Loucy (cell line): ENCODE results near the gene VIL1.

Source experiments
- H2AFZ ChIP-seq: fragments of 200-600 bp; sonication (generic); 2 replicates; pipeline ENCODE4 v1.6.0; 2016; ENCODE audit warnings: antibody characterized with exemption, mild to moderate bottlenecking, low read length, moderate library complexity
- H3F3A ChIP-seq: fragments of 200-600 bp; 2 replicates; pipeline ENCODE4 v1.6.0; 2016; ENCODE audit warnings: antibody characterized with exemption, low read depth, mild to moderate bottlenecking
- H3K27me3 ChIP-seq: fragments of 200-600 bp; sonication (generic); 2 replicates; pipeline ENCODE4 v1.6.1; 2014; ENCODE audit warnings: low read length, mild to moderate bottlenecking; ENCODE audit not compliant: insufficient read depth, poor library complexity, severe bottlenecking
- H3K36me3 ChIP-seq: fragments of 200-600 bp; sonication (generic); 2 replicates; pipeline ENCODE4 v1.6.1; 2016; ENCODE audit warnings: low read length; ENCODE audit not compliant: insufficient read depth
- H3K4me1 ChIP-seq: fragments of 200-600 bp; sonication (generic); 2 replicates; pipeline ENCODE4 v1.5.1; 2014; ENCODE audit warnings: low read length, mild to moderate bottlenecking; ENCODE audit not compliant: insufficient read depth, poor library complexity, severe bottlenecking
- H3K4me2 ChIP-seq: fragments of 200-600 bp; sonication (generic); 2 replicates; pipeline ENCODE4 v1.6.0; 2014; ENCODE audit warnings: antibody characterized with exemption, low read length, low read depth, mild to moderate bottlenecking; ENCODE audit not compliant: poor library complexity, severe bottlenecking
- H3K4me3 ChIP-seq: fragments of 200-600 bp; sonication (generic); 2 replicates; pipeline ENCODE4 v1.5.1; 2014; ENCODE audit warnings: low read length, mild to moderate bottlenecking, mixed read lengths; ENCODE audit not compliant: poor library complexity, severe bottlenecking
- H3K79me2 ChIP-seq: fragments of 200-600 bp; sonication (generic); 2 replicates; pipeline ENCODE4 v1.6.1; 2014; ENCODE audit warnings: low read length; ENCODE audit not compliant: insufficient read depth
- H3K9ac ChIP-seq: fragments of 200-600 bp; sonication (generic); 2 replicates; pipeline ENCODE4 v1.6.0; 2014; ENCODE audit warnings: mild to moderate bottlenecking, low read depth, low read length, moderate library complexity; ENCODE audit not compliant: poor library complexity, severe bottlenecking
- H3K9me2 ChIP-seq: fragments of 200-600 bp; sonication (generic); replicated peaks from 2 replicates; pipeline ENCODE4 v1.6.1; 2016; ENCODE audit warnings: low read depth, low read length, mixed read lengths
- H3K9me3 ChIP-seq: fragments of 200-600 bp; sonication (generic); 2 replicates; pipeline ENCODE4 v1.6.1; 2014; ENCODE audit warnings: mild to moderate bottlenecking, antibody characterized with exemption, low read length, low read depth; ENCODE audit not compliant: insufficient read depth
- H4K20me1 ChIP-seq: fragments of 200-600 bp; sonication (generic); 2 replicates; pipeline ENCODE4 v1.6.0; 2014; ENCODE audit warnings: antibody characterized with exemption, low read length, mild to moderate bottlenecking; ENCODE audit not compliant: insufficient read depth, poor library complexity, severe bottlenecking
- CTCF ChIP-seq: fragments of 200-600 bp; sonication (generic); conservative IDR thresholded peaks from 2 replicates; pipeline ENCODE4 v1.5.1; 2014; ENCODE audit warnings: mild to moderate bottlenecking, antibody characterized with exemption, low read length
- EZH2phosphoT487 ChIP-seq: fragments of 200-600 bp; IDR thresholded peaks from 2 replicates; pipeline ENCODE4 v1.6.1; 2018; ENCODE audit warnings: antibody characterized with exemption, mild to moderate bottlenecking, moderate library complexity, borderline replicate concordance

VIL1 gene

GRCh38 chr2:218378053-218378452 lies 40.9 kb upstream of the VIL1 start:
- no peak overlapping the region for H3K9ac ChIP-seq
- H4K20me1 ChIP-seq: no peaks in the 10 kb centered on the region
- no peak overlapping the region for H3K4me2 ChIP-seq
- H3K79me2 ChIP-seq: no peaks in the 10 kb centered on the region
- H3K36me3 ChIP-seq: no peaks in the 10 kb centered on the region
- no peaks in the 10 kb centered on the region for H3K27me3 ChIP-seq
- H2AFZ ChIP-seq: no peak overlapping the region
- H3K4me3 ChIP-seq: no peak overlapping the region
- no peaks in the 10 kb centered on the region for H3K9me3 ChIP-seq
- no peaks in the 10 kb centered on the region for H3K4me1 ChIP-seq
- no peaks in the 10 kb centered on the region for H3K9me2 ChIP-seq
- TF ChIP-seq CTCF: no peak
- no peak for TF ChIP-seq EZH2phosphoT487
- H3F3A ChIP-seq: no peaks in the 10 kb centered on the region

DNA sequence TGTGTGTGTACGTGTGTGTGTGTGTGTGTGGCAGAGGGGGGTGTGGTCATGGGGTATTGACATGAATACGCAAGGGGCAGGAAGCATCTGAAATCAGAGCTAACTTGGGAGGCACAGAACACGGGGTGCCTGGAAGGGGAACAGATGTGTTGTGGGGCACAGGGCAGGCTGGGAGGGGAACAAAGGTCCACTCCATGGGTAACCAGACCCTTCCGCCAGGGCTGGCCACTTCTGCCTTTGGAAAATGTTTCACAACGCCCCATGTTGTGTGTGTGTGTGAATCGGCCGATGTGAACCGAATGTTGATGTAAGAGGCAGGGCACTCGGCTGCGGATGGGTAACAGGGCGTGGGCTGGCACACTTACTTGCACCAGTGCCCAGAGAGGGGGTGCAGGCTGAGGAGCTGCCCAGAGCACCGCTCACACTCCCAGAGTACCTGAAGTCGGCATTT lies 37.0 kb upstream of the VIL1 start, which contains the start of gene SLC11A1:
TSS of gene SLC11A1 (plus strand) at position 358 of the 451 bp plus-strand sequence. CDS start 96 bp downstream, outside the sequence.
- Histone ChIP-seq H3K36me3 (no peaks in the 10 kb centered on the region), H3K27me3 (no peaks in the 10 kb centered on the region), H3K4me3 (no peak within 1 kb of the TSS), H3K9me2 (no peaks in the 10 kb centered on the region), H3K9ac (no peak within 1 kb of the TSS), H3K4me1 (no peaks in the 10 kb centered on the region), H3F3A (no peaks in the 10 kb centered on the region), H4K20me1 (no peaks in the 10 kb centered on the region), H3K4me2 (no peak within 1 kb of the TSS), H3K9me3 (no peaks in the 10 kb centered on the region), H3K79me2 (no peaks in the 10 kb centered on the region), H2AFZ (no peak within 1 kb of the TSS)
- no peak for TF ChIP-seq EZH2phosphoT487
- TF ChIP-seq CTCF: no peak

- Histone ChIP-seq H3K79me2 (no peaks in the 10 kb centered on the region), H4K20me1 (no peaks in the 10 kb centered on the region), H3K4me1 (no peaks in the 10 kb centered on the region), H3K27me3 (no peaks in the 10 kb centered on the region), H3K9ac (no peak overlapping the region), H3K9me2 (no peaks in the 10 kb centered on the region), H3F3A (no peaks in the 10 kb centered on the region), H3K9me3 (no peaks in the 10 kb centered on the region), H3K4me3 (no peak overlapping the region), H3K36me3 (no peaks in the 10 kb centered on the region), H3K4me2 (no peak overlapping the region), H2AFZ (no peak overlapping the region)
- no peak for TF ChIP-seq EZH2phosphoT487
- no peak for TF ChIP-seq CTCF
These were observed 36.1 kb upstream of the VIL1 start for GRCh38 chr2:218382785-218383184.
